GM12865 (cell line): ENCODE results near the gene CIAPIN1.

Experiments used
- DNase-seq: peaks from one replicate; pipeline ENCODE4 v3.0.0; 2010; ENCODE audit warnings: low read depth
- H3K4me3 ChIP-seq: 2 replicates; pipeline ENCODE4 v1.5.1; 2011; ENCODE audit warnings: mild to moderate bottlenecking, low read depth, low read length, control low read depth
- TF ChIP-seq, protein P1 (sequence below): IDR thresholded peaks from 2 replicates; pipeline ENCODE4 v1.5.1; 2011; ENCODE audit warnings: low read length, control low read depth, low read depth, inconsistent platforms; ENCODE audit not compliant: insufficient read depth; ENCODE audit errors: missing control alignments

The CIAPIN1 gene

DNA sequence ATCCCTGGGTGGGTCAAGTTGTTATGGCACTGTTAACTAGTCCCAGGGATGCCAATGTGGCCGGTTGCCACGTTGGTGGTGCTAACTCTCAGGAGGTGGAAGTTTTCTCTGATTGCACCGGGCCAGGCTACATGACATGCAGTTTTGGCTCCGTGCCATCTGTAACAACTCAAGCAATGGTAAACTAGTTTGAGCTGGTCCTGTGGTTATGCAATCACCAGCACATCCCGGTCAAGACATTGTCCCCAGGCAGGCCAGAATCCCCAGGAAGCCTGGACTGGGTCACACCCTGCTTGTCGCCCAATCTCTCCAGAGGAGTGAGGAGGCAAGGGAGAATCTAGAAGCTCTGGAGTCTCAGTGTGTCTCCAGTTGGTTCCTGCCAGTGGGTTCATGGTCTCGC is 52.7 kb downstream of the CIAPIN1 start:
- TF ChIP-seq, protein P1, sequence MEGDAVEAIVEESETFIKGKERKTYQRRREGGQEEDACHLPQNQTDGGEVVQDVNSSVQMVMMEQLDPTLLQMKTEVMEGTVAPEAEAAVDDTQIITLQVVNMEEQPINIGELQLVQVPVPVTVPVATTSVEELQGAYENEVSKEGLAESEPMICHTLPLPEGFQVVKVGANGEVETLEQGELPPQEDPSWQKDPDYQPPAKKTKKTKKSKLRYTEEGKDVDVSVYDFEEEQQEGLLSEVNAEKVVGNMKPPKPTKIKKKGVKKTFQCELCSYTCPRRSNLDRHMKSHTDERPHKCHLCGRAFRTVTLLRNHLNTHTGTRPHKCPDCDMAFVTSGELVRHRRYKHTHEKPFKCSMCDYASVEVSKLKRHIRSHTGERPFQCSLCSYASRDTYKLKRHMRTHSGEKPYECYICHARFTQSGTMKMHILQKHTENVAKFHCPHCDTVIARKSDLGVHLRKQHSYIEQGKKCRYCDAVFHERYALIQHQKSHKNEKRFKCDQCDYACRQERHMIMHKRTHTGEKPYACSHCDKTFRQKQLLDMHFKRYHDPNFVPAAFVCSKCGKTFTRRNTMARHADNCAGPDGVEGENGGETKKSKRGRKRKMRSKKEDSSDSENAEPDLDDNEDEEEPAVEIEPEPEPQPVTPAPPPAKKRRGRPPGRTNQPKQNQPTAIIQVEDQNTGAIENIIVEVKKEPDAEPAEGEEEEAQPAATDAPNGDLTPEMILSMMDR, result no peak
- no peak overlapping the region for H3K4me3 ChIP-seq
- no peak for DNase-seq

DNA sequence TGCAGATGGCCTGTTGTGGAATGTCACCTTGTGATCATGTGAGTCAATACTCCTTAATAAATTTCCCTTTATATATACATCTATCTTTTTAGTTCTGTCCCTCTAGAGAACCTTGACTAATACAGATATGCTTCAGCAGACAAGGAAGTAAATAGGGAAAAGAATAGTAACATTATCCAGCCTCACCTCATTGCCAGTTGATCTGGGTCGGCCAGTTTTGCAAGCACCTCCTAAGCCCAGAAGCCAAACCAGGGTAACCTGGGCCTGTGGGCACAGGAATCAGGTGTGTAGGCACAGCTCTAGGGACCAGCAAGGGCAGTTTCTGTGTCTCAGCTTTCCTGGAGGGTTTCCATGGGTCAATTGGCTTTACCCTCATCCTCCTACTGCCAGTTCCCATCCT is 54.5 kb downstream of the CIAPIN1 start:
- no peak overlapping the region for H3K4me3 ChIP-seq
- DNase-seq, result no peak
- TF ChIP-seq, protein P1, result no peak

DNA sequence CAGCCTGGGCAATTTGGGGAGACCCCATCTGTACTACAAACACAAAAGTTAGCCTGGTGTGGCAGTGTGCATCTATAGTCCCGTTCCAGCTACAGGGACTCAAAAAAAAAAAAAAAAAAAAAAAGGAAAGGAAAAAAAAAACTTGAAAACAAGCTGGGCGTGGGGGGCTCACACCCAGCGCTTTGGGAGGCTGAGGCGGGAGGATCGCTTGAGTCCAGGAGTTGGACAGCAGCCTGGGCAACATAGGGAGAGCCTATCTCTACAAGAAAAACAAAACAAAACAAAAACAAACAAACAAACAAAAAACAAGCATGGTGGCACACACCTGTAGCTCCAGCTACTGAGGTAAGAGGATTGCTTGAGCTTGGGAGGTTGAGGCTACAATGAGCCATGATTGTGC is 55.5 kb downstream of the CIAPIN1 start:
- H3K4me3 ChIP-seq, result no peak overlapping the region
- TF ChIP-seq, protein P1, result no peak
- DNase-seq, result no peak

DNA sequence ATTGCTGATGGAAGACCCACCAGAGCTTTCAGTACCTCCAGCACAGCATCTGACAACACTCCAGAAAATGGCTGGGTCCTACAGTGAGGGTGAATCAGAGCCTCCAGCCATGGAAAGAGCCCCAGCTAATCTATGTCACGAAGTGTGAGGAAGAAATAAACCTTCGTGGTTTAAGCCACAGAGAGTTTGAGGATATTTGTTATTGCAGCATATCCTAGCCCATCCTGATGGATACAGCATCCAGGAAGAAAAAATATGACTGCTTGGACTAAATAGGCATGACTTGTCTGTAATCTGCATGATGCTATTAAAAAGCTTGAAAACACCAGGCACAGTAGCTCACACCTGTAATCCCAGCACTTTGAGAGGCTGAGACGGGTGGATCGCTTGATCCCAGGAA is 55.9 kb downstream of the CIAPIN1 start:
- TF ChIP-seq, protein P1, result no peak
- H3K4me3 ChIP-seq, result no peak overlapping the region
- no peak for DNase-seq

DNA sequence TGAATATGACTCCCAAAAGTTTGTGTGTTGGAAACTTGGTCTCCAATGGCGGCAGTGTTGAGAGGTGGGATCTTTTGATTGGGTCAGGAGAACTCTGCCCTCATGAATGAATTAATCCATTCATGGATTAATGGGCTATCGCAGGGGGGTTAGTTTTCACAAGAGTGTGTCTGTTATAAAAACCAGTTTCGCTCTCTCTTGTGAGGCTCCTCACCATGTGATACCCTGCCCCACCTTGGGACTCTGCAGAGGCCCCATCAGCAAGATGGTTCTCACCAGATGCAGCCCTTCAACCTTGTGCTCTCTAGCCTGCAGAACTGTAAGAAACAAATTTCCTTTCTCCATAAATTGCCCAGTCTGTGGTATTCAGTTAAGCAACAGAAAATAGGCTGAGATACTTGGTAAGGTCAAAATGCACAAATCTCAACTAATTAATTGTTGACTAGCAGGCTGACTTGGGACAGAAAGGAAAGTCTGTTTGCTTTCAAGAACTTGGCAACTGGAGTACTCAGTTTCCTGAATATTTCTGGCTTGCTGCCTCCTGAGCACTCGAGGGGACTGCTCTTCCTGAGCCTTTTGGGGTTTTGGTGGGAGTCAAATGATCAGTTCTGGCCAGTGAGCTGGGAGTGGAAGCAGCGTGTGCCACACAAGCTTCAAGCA is 56.4 kb downstream of the CIAPIN1 start:
- no peak overlapping the region for H3K4me3 ChIP-seq
- TF ChIP-seq, protein P1, result no peak
- DNase-seq, result no peak

DNA sequence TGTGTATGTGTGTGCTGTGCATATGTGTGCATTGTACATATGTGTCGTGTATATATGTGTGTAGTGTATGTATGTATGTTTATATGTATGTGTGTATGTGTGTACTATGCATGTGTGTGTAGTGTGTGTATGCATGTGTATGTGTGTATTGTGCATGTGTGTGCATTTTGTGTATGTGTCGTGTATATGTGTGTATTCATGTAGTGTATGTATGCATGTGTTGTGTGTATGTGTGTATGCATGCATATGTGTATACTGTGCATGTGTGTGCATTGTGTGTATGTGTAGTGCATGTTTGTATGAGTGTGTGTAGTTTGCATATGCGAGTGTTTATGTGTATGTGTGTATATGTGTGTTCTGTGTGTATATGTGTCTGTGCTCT is 58.1 kb downstream of the CIAPIN1 start:
- DNase-seq, result no peak
- no peak overlapping the region for H3K4me3 ChIP-seq
- TF ChIP-seq, protein P1, result no peak
